ENCODE results near the gene ZNF667. TPM values are rescaled to one million over a fixed set of nuclear protein-coding genes. Genes with fewer than 3 reads are reported as not detected.

ZNF667 gene
- 3.9 and 4.9 TPM in 2 replicates for total RNA-seq

GRCh38 chr19:56476651-56477428 is at the start of gene ZNF667:
ZNF667 (minus strand) TSS chr19:56477345; CDS start chr19:56462370, 14,975 bp downstream.

GRCh38 chr19:56507446-56508289 is 30.5 kb upstream of the ZNF667 start, which contains the start of gene ZNF471:
ZNF471 (plus strand) TSS chr19:56507855; CDS start chr19:56511572, 3,717 bp downstream.

GRCh38 chr19:56403764-56404704 is 73.1 kb downstream of the ZNF667 start, which contains the start of gene ZNF583:
ZNF583 (plus strand) TSS chr19:56404332; CDS start chr19:56407115, 2,783 bp downstream.

GRCh38 chr19:56393119-56394012 is 83.8 kb downstream of the ZNF667 start, which contains the start of gene ZNF582:
ZNF582 (minus strand) TSS chr19:56393534; CDS start chr19:56391752, 1,782 bp downstream.

Other genes starting within 250 kb of the ZNF667 start
- gene EDDM13, start 204.6 kb downstream of the ZNF667 start, total RNA-seq = not detected in 2 replicates
- gene ZSCAN5A, start 162.5 kb downstream of the ZNF667 start, total RNA-seq = 7.5 and 7.8 TPM in 2 replicates
- gene ZNF582, start 83.8 kb downstream of the ZNF667 start, total RNA-seq = 3.4 and 5.1 TPM in 2 replicates
- 7.2 and 11.8 TPM in 2 replicates for gene ZNF583, start 73.0 kb downstream of the ZNF667 start, total RNA-seq
- 3.6 and 5.2 TPM in 2 replicates for gene ZNF471, start 30.5 kb upstream of the ZNF667 start, total RNA-seq
- 13.5 and 14.1 TPM in 2 replicates for gene ZFP28, start 61.6 kb upstream of the ZNF667 start, total RNA-seq
- 6.0 and 7.3 TPM in 2 replicates for gene ZNF470, start 90.1 kb upstream of the ZNF667 start, total RNA-seq
- 11.5 and 13.1 TPM in 2 replicates for gene ZNF71, start 118.0 kb upstream of the ZNF667 start, total RNA-seq
- gene SMIM17, start 165.8 kb upstream of the ZNF667 start, total RNA-seq = 0.36 and 0.81 TPM in 2 replicates
- gene ZNF835, start 194.4 kb upstream of the ZNF667 start, total RNA-seq = 0.49 and 0.97 TPM in 2 replicates

All from hair follicle dermal papilla cell (primary cell).